Thymus (tissue), 11 donors: ENCODE measurements around the gene TOR4A. TPM values are rescaled to one million over a fixed set of nuclear protein-coding genes. Genes with fewer than 3 reads are reported as not detected.
"Not testable (repeated sequence)": the region's sequence is repeated elsewhere in the genome, so short reads cannot be mapped to it uniquely, and the experiment has no call there.

ENCODE experiments used
- DNase-seq, 9 donors: peaks; one replicate each; pipeline ENCODE4 v3.0.0-alpha.2; 2013; ENCODE audit warnings: low spot score in 9 of 9, low read depth in 6 of 9, missing footprints in 1 of 9
- H3K27ac ChIP-seq, 2 donors: one replicate each; pipeline ENCODE4 v1.5.1; 2013; ENCODE audit warnings: control low read depth in 1 of 2, low read depth in 1 of 2, low read length in 1 of 2, mild to moderate bottlenecking in 1 of 2, moderate library complexity in 1 of 2
- H3K27me3 ChIP-seq, 2 donors: one replicate each; pipeline ENCODE4 v1.5.1; 2013; ENCODE audit warnings: low read length in 1 of 2; ENCODE audit not compliant: control insufficient read depth in 2 of 2, insufficient read depth in 1 of 2
- H3K36me3 ChIP-seq, 2 donors: one replicate each; pipeline ENCODE4 v1.5.1; 2013; ENCODE audit warnings: low read length in 1 of 2, mild to moderate bottlenecking in 1 of 2, moderate library complexity in 1 of 2; ENCODE audit not compliant: control insufficient read depth in 2 of 2, insufficient read depth in 2 of 2
- H3K4me1 ChIP-seq, 2 donors: one replicate each; pipeline ENCODE4 v1.5.1; 2013; ENCODE audit warnings: low read length in 2 of 2; ENCODE audit not compliant: control insufficient read depth in 2 of 2, insufficient read depth in 2 of 2
- H3K4me3 ChIP-seq, 2 donors: one replicate each; pipeline ENCODE4 v1.5.1; 2013; ENCODE audit warnings: low read length in 2 of 2, control low read depth in 1 of 2, mild to moderate bottlenecking in 1 of 2
- H3K9me3 ChIP-seq, 2 donors: one replicate each; pipeline ENCODE4 v1.5.1; 2013; ENCODE audit warnings: low read length in 1 of 2, mild to moderate bottlenecking in 1 of 2; ENCODE audit not compliant: control insufficient read depth in 2 of 2, insufficient read depth in 1 of 2
- WGBS: extraction: QIAGEN DNeasy Blood & Tissue Kit; methylation state at CpG from one replicate; pipeline ENCODE4 v1.1.7; 2013; 5-methylcytosine and 5-hydroxymethylcytosine counted together
- polyA plus RNA-seq: library from polyadenylated mRNA; stranded (reverse); fragments of 200-250 nt; gene quantifications from one replicate; pipeline ENCODE4 v1.2.3, GENCODE V29; 2013
- total RNA-seq: library from RNA; stranded (reverse); fragments of 120-200 nt; gene quantifications from one replicate; pipeline ENCODE4 v1.2.4, GENCODE V29; 2013
- donor health status: healthy.

TOR4A gene
- total and polyA plus RNA-seq, 2 donors: 2.0 to 2.1 TPM

- 23% methylated on average over 19 of the region's 19 CpGs for WGBS
- DNase-seq: peak in 1 of 9 donors; percentile 42
These were observed 49.0 kb downstream of the TOR4A start for GRCh38 chr9:137326445-137327065.

GRCh38 chr9:137327641-137328550 is 50.4 kb downstream of the TOR4A start:
- H3K4me3 ChIP-seq, H3K27me3 ChIP-seq: not testable (repeated sequence)
- 86% methylated on average over 8 of the region's 8 CpGs for WGBS

More at GRCh38 chr9:137326445-137327065, 49.0 kb downstream of the TOR4A start:
- Histone ChIP-seq H3K9me3 (peaks cover 0 to 21% of the 10 kb centered on the region in 2 donors), H3K27ac (no peak overlapping the region), H3K36me3 (no peaks in the 10 kb centered on the region), H3K4me1 (peaks cover 0 to 3% of the 10 kb centered on the region in 2 donors), H3K27me3 (no peaks in the 10 kb centered on the region), H3K4me3 (no peak overlapping the region)

GRCh38 chr9:137329590-137329989 is 52.1 kb downstream of the TOR4A start:
- H3K9me3 ChIP-seq, H3K27ac ChIP-seq, DNase-seq, H3K36me3 ChIP-seq, H3K4me1 ChIP-seq, H3K4me3 ChIP-seq, H3K27me3 ChIP-seq: not testable (repeated sequence)
- 68% methylated on average over 23 of the region's 26 CpGs for WGBS

More at GRCh38 chr9:137327641-137328550, 50.4 kb downstream of the TOR4A start:
- H3K36me3 ChIP-seq, H3K4me1 ChIP-seq, DNase-seq, H3K27ac ChIP-seq: not testable (repeated sequence)
- H3K9me3 ChIP-seq: peaks cover 0 to 11% of the 10 kb centered on the region in 2 donors

- H3K27ac ChIP-seq: no peak overlapping the region
- no peak for DNase-seq
- no peaks in the 10 kb centered on the region for H3K36me3 ChIP-seq
- H3K4me3 ChIP-seq: no peak overlapping the region
- H3K4me1 ChIP-seq: peaks cover 0 to 3% of the 10 kb centered on the region in 2 donors
- no peaks in the 10 kb centered on the region for H3K27me3 ChIP-seq
- 92% methylated on average over 6 of the region's 6 CpGs for WGBS
- peaks cover 0 to 4% of the 10 kb centered on the region in 2 donors for H3K9me3 ChIP-seq
These were observed 53.2 kb downstream of the TOR4A start for GRCh38 chr9:137330689-137331088.

- Histone ChIP-seq H3K27me3 (no peaks in the 10 kb centered on the region), H3K4me3 (no peak overlapping the region)
- WGBS: 97% methylated on average over 9 of the region's 9 CpGs
These were observed 54.4 kb downstream of the TOR4A start for GRCh38 chr9:137331929-137332328.

More at GRCh38 chr9:137331929-137332328, 54.4 kb downstream of the TOR4A start:
- Histone ChIP-seq H3K9me3 (peaks cover 0 to 7% of the 10 kb centered on the region in 2 donors), H3K27ac (no peak overlapping the region), H3K36me3 (no peaks in the 10 kb centered on the region), H3K4me1 (no peaks in the 10 kb centered on the region)
- DNase-seq: no peak

Other genes starting within 250 kb of the TOR4A start
- gene ABCA2, start 249.5 kb upstream of the TOR4A start, total RNA-seq: 4.2 TPM
- 37.3 TPM for gene ABCA2, start 249.5 kb upstream of the TOR4A start, polyA plus RNA-seq
- gene FUT7, start 245.6 kb upstream of the TOR4A start, total RNA-seq: 0.99 TPM
- gene FUT7, start 245.6 kb upstream of the TOR4A start, polyA plus RNA-seq: 4.6 TPM
- 4.8 TPM for gene NPDC1, start 231.5 kb upstream of the TOR4A start, total RNA-seq
- 71.1 TPM for gene NPDC1, start 231.5 kb upstream of the TOR4A start, polyA plus RNA-seq
- 0.09 TPM for gene ENTPD2, start 223.7 kb upstream of the TOR4A start, total RNA-seq
- 0.27 TPM for gene ENTPD2, start 223.7 kb upstream of the TOR4A start, polyA plus RNA-seq
- 6.3 TPM for gene SAPCD2, start 207.2 kb upstream of the TOR4A start, total RNA-seq
- 0.87 TPM for gene SAPCD2, start 207.2 kb upstream of the TOR4A start, polyA plus RNA-seq
- 1.9 TPM for gene UAP1L1, start 200.2 kb upstream of the TOR4A start, total RNA-seq
- gene UAP1L1, start 200.2 kb upstream of the TOR4A start, polyA plus RNA-seq: 9.4 TPM
- 26.8 TPM for gene MAN1B1, start 190.7 kb upstream of the TOR4A start, total RNA-seq
- gene MAN1B1, start 190.7 kb upstream of the TOR4A start, polyA plus RNA-seq: 107 TPM
- gene DPP7, start 163.0 kb upstream of the TOR4A start, total RNA-seq: 112 TPM
- 476 TPM for gene DPP7, start 163.0 kb upstream of the TOR4A start, polyA plus RNA-seq
- gene GRIN1, start 138.6 kb upstream of the TOR4A start, total RNA-seq: 0.19 TPM
- 0.18 TPM for gene GRIN1, start 138.6 kb upstream of the TOR4A start, polyA plus RNA-seq
- 0.28 TPM for gene LRRC26, start 107.7 kb upstream of the TOR4A start, total RNA-seq
- gene LRRC26, start 107.7 kb upstream of the TOR4A start, polyA plus RNA-seq: 0.05 TPM
- not detected for gene TMEM210, start 105.7 kb upstream of the TOR4A start, total RNA-seq
- gene TMEM210, start 105.7 kb upstream of the TOR4A start, polyA plus RNA-seq: 0.07 TPM
- gene ANAPC2, start 89.2 kb upstream of the TOR4A start, total RNA-seq: 19.1 TPM
- gene ANAPC2, start 89.2 kb upstream of the TOR4A start, polyA plus RNA-seq: 69.4 TPM
- gene SSNA1, start 89.0 kb upstream of the TOR4A start, total RNA-seq: 85.2 TPM
- gene SSNA1, start 89.0 kb upstream of the TOR4A start, polyA plus RNA-seq: 74.9 TPM
- gene TPRN, start 77.0 kb upstream of the TOR4A start, total RNA-seq: 2.7 TPM
- gene TPRN, start 77.0 kb upstream of the TOR4A start, polyA plus RNA-seq: 6.2 TPM
- gene TMEM203, start 72.1 kb upstream of the TOR4A start, total RNA-seq: 20.6 TPM
- 47.2 TPM for gene TMEM203, start 72.1 kb upstream of the TOR4A start, polyA plus RNA-seq
- gene NDOR1, start 72.0 kb upstream of the TOR4A start, total RNA-seq: 4.7 TPM
- gene NDOR1, start 72.0 kb upstream of the TOR4A start, polyA plus RNA-seq: 20.4 TPM
- 0.09 TPM for gene RNF208, start 55.5 kb upstream of the TOR4A start, total RNA-seq
- 5.3 TPM for gene RNF208, start 55.5 kb upstream of the TOR4A start, polyA plus RNA-seq
- gene CYSRT1, start 52.6 kb upstream of the TOR4A start, total RNA-seq: 0.57 TPM
- gene CYSRT1, start 52.6 kb upstream of the TOR4A start, polyA plus RNA-seq: 2.8 TPM
- 0.05 TPM for gene RNF224, start 50.2 kb upstream of the TOR4A start, total RNA-seq
- 0.16 TPM for gene RNF224, start 50.2 kb upstream of the TOR4A start, polyA plus RNA-seq
- not detected for gene SLC34A3, start 46.8 kb upstream of the TOR4A start, total RNA-seq
- 0.14 TPM for gene SLC34A3, start 46.8 kb upstream of the TOR4A start, polyA plus RNA-seq
- gene TUBB4B, start 36.4 kb upstream of the TOR4A start, total RNA-seq: 166 TPM
- gene TUBB4B, start 36.4 kb upstream of the TOR4A start, polyA plus RNA-seq: 104 TPM
- 0.09 TPM for gene STPG3, start 26.4 kb upstream of the TOR4A start, total RNA-seq
- gene STPG3, start 26.4 kb upstream of the TOR4A start, polyA plus RNA-seq: 0.43 TPM
- 20.4 TPM for gene NELFB, start 22.4 kb upstream of the TOR4A start, total RNA-seq
- 38.8 TPM for gene NELFB, start 22.4 kb upstream of the TOR4A start, polyA plus RNA-seq
- 3.1 TPM for gene NRARP, start 24.5 kb downstream of the TOR4A start, total RNA-seq
- 1.6 TPM for gene NRARP, start 24.5 kb downstream of the TOR4A start, polyA plus RNA-seq
- gene EXD3, start 145.4 kb downstream of the TOR4A start, total RNA-seq: 3.4 TPM
- gene EXD3, start 145.4 kb downstream of the TOR4A start, polyA plus RNA-seq: 16.8 TPM
- gene NOXA1, start 145.7 kb downstream of the TOR4A start, total RNA-seq: 1.9 TPM
- gene NOXA1, start 145.7 kb downstream of the TOR4A start, polyA plus RNA-seq: 8.4 TPM
- 0.14 TPM for gene ENTPD8, start 163.6 kb downstream of the TOR4A start, total RNA-seq
- gene ENTPD8, start 163.6 kb downstream of the TOR4A start, polyA plus RNA-seq: 3.8 TPM
- 14.9 TPM for gene NSMF, start 181.6 kb downstream of the TOR4A start, total RNA-seq
- 77.6 TPM for gene NSMF, start 181.6 kb downstream of the TOR4A start, polyA plus RNA-seq